HTERT RPE-1 (cell line): ENCODE data around the gene UNKL.

Experiments used
- in situ Hi-C: fragments of 300-500 bp; cut with MboI; formaldehyde crosslinking; loops from 4 replicates; pipeline ENCODE4 v1.14.3; 2020; ENCODE audit warnings: low sequenced_read_pairs

UNKL gene

DNA sequence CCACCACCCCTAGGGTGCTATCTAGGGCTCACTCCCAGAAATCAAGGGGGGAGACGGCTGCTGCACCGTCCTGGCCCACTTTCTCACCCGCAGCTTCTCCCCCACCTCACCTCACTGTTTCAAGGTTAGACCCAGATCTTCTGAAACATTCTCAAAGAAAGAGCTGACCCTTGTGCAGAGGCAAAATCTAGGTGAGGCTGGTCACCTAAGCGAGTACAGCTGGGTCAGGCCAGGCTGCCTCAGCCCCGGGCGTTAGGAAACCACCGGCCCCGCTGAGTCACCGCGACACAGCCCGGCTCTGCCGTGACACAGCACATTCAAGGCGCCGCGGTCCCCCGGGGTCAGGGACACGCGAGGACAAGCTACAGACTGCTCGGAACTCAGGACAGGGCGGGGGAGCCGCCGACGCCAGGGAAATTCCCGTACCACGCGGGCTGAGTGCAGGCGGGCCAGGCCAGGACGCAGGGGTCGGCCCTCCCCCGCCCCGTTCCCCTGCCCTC lies 35.6 kb downstream of the UNKL start:
- in situ Hi-C loops, result no loop called here

DNA sequence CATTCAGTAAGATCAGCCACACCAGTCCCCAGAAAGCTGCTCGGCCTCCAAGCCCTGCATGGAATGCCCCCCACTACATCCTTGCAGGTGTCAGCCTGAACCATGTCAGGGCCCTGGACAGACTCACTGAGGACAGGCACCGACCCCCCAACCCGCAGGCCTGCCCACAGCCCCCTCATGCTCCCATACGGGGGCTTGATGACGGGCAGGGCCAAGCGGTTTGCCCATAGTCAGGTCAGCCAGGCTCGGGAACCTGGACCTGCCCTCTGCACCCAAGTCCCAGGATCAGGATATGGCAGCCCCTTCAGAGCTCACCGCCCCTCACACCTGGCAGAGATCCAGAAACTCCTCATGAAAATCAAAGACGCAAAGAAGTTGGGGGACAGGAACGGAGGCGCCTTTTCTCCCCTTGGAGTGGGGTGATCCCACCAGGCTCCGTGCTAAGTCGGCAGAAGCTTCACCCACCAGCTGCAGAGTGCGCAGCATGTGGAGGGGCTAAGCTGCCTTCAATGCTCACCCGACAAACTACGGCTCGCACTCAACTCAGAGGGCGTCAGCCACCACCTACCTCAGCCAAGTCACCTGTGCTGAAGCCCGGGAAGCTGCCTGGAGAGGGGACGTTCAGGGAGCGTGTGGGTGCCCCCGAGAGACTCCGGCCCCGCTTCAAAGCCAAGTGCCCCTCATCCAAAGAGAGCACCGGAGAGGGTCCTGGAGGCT lies 36.3 kb downstream of the UNKL start:
- in situ Hi-C loops, result no loop called here

DNA sequence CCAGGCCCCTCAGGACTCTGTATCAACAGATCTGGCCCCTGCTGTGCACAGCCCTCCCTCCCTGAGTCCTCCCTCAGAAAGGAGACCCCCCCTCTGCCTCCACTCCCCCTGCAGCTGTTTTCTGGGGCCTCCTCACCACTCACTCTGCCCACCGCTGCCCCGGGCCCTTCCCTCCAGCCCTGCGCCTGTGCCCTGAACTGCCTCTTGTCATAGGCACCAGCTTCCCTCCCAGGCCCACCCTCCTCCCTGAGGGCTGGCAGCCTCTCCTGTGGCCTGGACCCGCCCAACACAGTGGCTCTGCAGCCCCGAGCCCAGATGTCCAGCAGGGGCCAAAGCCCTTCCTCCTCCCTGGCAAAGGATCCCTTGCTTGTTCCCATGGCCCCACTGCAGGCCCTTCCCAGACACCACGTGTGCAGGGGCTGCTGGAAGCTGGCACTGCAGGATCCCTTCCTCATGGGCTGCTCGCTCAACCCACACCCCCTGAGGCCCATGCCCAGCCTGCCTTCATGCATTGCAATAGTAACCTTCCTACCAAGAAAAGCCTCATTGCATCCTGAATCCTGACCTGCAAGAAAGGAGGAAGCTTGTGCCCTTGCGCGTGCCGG lies 37.0 kb downstream of the UNKL start:
- in situ Hi-C loops, result no loop called here

DNA sequence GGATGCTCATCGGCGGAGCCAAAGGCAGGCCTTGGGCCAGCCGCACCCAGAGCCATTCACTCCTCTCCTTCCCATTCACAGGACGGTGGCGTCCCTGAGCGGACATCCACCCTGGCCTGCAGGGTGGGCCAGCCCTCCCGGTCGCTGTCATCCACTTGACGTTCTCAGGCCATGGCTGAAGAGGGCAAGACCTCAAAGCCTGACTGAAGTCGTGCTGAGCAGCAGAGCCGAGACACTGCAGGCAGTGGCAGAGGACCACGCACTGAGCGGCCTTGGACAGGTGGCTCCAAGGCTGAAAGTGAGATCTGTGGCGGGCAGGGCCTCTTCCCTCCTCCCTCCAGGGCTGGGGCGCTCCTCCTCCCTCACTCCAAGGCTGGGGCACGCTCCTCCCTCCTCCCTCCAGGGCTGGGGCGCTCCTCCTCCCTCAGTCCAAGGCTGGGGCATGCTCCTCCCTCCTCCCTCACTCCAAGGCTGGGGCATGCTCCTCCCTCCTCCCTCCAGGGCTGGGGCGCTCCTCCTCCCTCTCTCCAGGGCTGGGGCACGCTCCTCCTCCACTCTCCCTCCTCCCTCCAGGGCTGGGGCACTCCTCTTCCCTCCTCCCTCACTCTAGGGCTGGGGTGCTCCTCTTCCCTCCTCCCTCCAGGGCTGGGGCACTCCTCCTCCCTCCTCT lies 38.6 kb downstream of the UNKL start:
- in situ Hi-C loops, result no loop called here

DNA sequence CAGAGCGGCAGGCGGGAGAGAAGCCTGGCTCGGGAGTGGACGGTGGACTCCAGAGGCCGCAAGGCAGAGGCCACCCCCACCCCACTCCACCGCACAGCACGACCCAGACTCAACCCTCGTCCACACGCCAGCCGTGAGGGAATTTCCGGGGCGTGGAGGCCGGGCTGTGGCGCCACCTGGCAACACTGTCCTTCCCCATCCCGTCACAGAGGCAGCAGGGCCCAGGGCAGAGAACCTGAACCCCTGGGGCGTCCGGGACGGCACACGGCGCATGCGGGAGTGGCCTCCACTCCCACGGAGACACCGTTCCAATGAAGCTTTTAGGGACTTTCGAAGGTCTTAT lies 39.2 kb downstream of the UNKL start:
- in situ Hi-C loops, result no loop called here

DNA sequence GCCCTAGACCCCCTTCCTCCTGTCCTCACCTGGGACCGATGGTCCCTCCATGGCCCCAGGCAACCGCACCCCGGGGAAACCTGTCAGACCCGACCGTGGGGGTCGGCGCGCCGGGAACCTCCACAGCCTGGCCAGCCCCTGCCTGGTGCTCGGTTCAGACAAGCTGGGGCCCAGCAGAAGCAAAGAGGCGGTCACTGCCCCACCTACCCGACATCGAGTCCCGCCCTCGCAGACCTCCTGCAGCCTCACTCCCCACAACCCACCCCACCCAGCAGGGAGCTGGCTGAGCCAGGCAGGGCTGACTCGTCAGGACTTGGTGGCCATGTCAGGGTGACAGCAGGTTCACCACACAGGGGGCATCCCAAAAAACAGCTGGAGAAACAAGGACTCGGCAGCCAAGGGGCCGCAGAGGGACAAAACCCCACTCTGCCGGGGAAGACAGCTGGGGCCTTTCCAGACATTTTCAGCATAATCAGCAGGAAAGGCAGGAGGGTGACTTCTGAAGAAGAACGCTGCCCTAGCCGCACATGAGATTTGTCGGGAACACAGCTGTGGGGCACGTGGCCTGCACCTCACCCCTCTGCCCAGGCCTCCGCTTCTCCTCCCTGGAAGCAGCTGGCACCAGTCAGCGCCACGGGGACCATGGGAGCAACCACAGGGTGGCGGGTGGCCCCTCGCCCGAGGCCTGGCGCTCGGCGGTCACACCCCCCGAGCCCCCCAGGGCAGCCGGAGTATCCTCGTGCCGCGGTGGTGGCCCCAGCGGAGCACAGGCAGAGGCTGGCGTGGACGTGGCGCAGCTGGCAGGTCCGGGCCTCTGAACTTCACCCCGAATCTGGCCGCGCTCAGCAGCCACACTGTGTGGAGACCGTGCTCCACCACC lies 39.8 kb downstream of the UNKL start:
- in situ Hi-C loops, result no loop called here

DNA sequence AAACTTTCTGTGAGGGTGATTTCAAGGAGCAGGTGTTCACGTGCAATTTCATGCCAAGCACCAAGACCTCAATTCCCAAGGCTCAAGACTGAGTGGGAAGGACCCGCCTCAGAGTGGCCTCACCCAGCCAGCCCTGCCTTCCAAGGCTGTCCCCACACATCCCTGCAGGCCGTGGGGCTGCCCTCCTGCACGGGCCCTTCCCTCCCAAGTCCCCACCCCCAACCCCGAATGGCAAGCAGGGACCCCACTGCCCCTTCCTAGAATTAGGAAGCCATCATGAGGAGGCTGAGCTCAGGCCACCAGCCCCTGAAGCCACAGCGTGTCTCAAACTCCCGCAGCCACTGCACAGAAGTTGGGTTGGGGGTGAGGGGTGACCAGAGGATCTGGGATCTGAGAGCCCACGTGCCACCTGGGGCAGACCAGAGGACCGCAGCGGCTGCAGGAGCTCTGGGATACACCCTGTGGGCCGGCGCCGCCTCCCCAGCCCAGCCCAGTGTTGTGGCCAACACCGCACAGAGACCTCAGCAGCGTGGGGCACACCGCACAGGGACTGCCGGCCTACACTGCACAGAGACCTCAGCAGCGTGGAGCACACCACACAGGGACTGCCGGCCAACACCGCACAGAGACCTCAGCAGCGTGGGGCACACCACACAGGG lies 42.1 kb downstream of the UNKL start:
- in situ Hi-C loops, result no loop called here

DNA sequence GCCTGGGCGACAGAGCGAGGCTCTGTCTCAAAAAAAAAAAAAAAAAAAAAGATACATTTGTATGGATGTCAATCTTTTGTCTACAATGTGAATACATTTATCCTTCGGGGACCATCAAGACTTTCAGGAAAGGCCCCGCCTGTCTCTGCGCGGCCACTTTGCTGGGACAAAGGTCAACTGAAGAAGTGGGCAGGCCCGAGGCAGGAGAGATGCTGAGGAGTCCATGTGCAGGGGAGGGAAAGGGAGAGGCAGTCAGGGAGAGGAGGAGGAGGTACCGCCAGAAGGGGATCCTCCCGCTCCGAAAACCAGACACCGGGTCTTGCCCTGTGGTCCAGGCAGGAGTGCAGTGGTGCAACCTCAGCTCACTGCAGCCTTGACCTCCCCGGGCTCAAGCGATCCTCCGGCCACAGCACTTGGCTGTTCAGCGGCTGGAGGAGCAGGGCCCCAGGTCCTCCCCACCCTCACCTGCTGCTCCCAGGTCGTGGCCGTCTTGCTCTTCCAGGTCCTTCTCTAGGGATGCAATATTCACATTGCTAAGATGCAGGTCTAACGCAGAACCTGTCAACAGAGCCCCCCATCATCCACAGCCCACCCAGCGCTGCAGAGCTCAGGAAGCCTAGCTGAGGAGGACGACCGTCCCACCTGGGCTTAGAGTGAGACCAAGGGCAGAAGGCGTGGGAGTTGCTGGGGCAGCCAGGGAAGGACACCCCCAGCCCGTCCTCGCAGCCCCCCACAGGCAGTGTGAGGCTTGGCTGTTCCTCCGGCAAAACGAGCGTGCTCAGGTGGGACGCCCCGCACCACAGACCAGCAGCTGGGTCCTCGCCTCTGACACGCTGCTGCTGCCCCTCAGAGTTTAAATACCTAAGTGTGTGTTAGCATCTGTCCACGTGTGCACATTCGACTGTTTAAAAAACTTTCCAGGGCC lies 43.2 kb downstream of the UNKL start:
- in situ Hi-C loops, result no loop called here

DNA sequence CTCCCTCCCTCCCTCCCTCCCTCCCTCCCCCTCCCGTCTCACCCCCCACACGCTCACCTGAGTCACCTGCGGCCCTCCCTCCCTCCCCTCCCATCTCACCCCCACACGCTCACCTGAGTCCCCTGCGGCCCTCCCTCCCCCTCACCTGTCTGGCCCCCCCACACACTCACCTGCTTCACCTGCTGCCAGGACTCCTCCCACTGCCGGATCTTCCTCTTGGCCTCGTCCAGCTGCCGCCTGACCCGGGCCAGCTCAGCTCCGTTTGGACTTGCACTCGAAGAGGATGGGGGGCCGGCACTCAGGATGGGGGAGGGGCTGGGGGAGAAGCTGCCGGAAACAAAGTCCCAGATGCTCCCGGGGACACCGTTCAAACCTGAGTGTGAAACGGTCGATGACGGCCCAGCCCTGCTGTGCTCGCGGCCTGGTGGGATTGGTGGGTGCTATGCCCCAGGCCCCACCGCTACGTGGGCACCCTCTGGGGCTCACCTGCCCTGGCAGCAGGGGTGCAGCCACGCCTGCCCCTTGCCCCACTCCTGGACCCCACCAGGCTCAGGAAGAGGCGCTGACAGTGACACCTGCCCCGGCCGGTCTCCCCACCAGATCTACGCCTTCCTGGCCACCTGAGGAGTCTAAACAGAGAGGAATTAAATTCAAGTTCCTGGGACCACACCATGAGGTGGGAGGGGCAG lies 46.9 kb downstream of the UNKL start:
- in situ Hi-C loops, result no loop called here

DNA sequence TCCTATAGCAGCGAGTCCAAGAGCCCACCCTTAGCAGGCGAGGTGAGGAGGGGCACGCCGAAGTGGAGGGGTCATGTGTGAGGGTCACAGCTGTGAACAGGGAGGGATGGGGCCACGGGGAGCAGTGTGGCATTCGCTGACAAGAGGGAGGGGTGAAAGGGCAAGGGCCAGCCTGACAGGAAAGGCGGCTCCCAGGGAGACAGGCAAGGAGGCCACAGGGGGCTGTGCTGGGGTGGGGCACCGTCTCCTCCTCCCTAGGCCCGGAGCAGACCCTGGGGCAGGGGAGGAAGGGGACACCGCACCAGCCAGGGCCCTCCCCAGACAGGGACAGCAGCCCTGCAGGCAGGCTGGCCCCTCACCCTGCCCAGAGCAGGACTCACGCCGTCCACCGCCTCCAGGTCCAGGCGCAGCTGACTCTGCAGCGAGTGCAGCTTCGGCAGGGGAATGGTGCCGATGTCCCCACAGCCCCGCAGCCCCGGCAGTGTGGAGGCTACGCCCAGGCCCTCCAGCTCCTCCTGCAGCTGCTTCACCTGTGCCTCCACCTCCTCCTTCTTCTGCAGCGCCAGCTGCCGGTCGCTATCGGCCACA lies 47.7 kb downstream of the UNKL start:
- in situ Hi-C loops, result no loop called here

DNA sequence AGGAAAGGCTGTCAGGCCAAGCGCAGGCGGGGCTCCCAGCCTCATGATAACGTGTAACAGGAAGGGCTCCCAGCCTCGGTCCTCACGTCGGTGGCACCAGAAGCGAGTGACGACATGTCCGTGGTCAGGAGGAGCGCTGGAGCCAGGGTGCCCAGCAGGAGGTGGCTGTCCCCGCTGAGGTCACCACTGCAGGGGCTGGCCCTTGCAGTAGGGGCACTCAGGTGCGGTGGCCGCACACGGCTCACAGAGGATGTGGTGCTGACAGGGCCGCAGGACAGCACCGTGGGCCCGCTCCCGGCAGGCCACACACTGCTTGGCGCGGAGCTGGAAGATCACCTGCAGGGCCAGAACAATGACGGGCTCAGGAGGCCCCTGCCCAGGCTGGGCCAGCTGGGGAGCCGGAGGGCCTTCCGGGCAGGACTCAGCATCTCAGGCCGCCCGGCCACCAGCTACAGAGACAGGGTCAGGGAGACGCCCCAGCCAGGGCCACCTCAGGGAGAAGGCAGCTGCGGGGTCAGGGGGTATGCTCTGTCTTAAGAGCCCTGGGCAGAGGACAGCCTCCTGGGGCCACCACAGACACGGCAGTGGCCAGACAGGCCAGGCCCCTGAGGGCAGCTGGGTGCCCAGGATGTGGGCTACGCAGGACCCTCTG lies 48.3 kb downstream of the UNKL start:
- in situ Hi-C loops, result no loop called here

DNA sequence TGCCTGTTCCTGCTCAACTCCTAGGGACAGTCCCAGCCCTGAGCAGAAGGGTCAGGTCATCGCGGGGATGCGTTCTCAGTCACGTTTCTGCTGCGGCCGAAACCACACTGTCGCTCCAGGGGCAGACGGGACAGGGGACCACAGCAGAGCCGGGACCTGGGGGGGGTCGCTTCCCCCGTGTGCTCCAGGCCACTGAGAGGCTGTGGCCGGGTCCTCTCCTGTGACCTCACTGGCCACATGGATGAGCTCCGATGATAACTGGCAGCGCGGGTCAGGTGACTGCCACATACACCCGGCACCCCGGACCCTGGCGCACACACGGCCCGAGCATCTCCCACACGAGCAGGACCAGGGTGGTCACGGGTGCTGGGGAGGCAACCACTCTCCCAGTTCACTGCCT lies 50.0 kb downstream of the UNKL start:
- in situ Hi-C loops, result no loop called here

DNA sequence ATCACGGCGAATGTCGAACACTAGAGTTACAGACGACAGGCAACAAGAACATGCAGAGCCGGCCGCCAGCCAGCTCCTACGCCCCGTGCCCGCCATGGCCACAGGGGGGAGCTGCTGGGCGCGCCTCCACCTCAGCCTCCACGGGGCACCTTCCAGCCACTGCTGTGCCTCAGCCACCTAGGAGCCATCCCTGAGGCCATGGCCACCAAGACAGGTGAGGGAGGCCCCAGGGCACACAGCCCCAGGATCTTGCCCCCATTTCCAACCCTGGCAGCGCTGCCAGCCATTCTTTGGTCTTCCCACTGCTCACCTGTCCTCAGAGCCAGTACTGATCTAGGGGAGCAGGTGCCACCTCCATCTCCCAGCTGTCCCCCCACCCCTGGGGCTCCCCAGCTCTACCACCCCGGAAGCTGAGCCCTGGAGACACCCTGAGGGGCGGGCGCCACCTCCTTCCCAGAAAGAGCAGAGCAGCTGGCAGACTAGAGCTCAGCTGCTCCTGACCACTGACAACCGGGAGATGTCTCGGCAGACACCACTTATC lies 50.9 kb downstream of the UNKL start:
- in situ Hi-C loops, result no loop called here

DNA sequence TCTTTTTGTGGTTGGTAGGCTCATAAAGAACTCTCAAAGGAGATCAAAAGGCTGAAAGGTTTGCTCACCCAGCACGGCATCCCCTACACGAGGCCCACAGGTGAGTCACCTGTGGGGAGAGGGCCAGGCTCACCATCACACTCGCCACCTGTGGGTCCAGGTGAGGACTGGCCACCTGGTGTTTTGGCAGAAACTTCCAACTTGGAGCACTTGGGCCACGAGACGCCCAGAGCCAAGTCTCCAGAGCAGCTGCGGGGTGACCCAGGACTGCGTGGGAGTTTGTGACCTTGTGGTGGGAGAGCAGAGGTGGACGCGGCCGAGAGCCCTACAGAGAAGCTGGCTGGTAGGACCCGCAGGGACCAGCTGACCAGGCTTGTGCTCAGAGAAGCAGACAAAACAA lies 51.7 kb downstream of the UNKL start:
- in situ Hi-C loops, result no loop called here

DNA sequence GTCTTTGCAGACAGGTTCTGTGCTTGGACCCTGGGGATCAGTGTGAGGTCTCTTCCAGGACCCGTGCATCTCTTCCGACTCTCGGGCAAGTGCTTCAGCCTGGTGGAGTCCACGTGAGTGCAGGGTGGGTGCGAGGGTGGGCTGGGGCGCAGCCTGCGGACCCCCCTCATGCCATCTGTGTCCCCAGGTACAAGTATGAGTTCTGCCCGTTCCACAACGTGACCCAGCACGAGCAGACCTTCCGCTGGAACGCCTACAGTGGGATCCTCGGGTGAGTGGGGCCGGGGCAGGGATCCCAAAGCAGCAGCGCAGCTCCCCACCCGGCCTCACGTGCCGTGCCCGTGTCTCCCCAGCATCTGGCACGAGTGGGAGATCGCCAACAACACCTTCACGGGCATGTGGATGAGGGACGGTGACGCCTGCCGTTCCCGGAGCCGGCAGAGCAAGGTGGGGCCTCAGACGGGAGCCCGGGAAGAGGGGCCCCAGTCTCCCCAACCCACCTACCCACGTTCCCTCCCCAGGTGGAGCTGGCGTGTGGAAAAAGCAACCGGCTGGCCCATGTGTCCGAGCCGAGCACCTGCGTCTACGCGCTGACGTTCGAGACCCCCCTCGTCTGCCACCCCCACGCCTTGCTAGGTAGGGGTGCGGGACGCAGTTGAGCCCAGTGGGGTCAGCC lies 52.7 kb downstream of the UNKL start:
- in situ Hi-C loops, result no loop called here

DNA sequence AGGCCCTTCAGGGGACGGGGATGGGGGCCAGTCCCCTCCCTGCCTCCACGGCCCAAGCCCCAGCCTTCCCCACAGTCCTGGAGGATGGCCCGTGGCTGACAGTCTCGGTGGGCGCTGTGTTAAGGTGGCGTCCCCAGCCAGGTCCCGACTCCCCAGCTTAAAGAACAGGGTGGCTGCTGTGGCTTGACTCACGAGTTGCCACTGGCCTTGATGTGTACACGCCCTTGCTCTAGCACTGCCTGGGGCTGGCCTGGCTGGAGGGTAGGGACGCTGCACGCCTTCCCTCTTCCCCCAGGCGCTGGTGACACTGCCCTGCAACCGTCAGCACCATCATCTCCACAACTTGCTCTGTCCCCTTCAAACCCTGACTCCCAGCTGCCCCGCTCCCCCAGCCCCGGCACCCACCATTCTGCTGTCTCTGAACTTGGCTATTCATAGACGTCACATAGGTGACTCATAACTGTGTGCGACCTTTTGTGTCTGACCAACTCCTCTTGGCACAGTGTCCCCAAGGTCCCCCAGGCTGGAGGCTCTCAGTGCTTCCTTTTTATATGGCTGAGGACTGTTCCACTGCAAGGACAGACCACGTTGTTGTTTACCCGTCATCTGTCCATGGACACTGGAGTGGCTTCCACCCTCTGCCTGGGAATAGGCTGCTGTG lies 56.5 kb downstream of the UNKL start:
- in situ Hi-C loops, result no loop called here
